Dermis microvascular lymphatic vessel endothelial cell (primary cell): Measurements from ENCODE around the gene ERCC3. TPM values are rescaled to one million over a fixed set of nuclear protein-coding genes. Genes with fewer than 3 reads are reported as not detected.

Source experiments
- DNase-seq, 2 donors: peaks; one replicate each; pipeline versions ENCODE4 v3.0.0 to v3.0.0-alpha.2; 2010; ENCODE audit warnings: low read depth in 2 of 2
- total RNA-seq: library from RNA; depleted of rRNA; stranded (reverse); fragments of >200 nt; gene quantifications from 2 replicates; pipeline ENCODE4 v1.2.1, GENCODE V29; 2014

ERCC3 gene
- total RNA-seq: 26.1 and 33.0 TPM in 2 replicates

DNA sequence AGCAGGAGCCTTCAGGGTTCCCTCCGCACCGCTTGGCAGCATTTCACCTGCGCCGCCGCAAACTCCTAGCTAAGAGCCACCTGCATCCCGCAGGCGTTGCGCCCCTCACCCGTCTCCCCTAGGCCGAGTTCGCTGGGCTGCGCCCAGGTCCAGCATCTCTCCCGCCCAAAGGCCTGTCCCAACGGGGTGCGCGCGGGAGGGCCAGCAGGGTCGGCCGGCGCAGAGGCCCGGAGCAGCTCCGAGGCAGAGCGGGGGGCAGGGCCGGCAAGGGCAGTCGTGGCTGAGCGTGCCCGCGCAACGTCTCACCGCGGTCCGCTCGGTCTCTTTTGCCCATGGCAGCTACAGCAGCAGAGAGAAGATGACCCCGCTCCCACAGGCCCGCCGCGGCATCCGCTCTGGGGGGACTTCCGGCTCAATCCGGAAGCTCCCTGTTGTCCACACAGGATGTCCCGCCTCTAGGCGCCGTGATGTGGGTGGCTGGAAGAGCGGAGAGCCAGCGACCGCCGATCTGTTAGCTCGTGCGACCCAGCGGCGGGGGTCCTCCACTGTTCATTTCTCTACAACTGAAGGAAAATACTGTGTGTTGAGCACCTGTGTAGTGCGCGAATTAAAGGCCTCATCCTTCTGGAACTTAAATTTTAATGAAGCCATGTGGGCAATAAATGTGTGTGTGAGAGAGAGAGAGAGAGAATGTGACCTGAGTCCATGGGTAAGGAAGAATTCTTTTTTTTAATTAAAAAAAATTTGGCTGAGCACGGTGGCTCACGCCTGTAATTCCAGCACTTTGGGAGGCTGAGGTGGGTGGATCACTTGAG, at the start of gene ERCC3:
ERCC3 (minus strand) TSS at position 397 of the 815 bp plus-strand sequence; CDS start at position 334, 63 bp downstream.
- peak; percentile 63 to 84 for DNase-seq

DNA sequence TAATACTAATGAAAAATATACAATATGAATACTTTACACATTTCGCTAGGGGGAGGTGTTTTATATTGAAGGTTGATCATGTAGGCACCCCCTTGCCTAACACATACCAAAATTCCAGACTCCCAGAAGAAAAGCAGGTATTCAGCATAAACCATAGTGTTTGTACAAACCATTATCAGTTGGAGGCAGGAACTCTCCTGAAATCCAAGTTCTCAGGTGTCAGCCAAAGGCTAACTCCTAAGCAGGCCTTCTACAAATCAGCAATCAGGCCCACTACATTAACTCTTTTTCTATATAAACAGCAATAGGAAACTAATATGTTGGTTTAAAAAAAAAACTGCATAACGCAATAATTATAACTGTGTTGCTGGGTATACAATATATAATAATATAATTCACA, 49.3 kb upstream of the ERCC3 start:
- DNase-seq: no peak

DNA sequence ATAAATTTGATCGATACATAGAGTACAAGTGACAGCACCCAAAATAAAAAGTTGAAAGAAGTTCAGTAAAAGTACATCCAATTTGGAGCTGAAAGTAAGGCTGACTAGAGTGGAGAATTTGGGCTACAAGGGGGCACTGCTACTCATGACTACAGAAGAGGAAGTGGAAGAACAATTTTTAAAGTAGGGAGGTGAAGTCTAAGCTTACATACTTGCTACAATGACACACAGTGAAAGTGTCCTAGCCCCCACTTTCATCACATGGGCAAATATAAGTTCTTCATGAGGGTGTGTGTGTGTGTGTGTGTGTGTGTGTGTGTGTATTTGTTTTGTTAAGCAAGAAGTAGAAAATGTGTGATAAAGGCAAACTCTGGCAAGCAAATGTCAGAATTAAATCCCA, 48.2 kb upstream of the ERCC3 start:
- DNase-seq: no peak

- no peak for DNase-seq
These were observed 38.4 kb upstream of the ERCC3 start for GRCh38 chr2:127332335-127332734.

DNA sequence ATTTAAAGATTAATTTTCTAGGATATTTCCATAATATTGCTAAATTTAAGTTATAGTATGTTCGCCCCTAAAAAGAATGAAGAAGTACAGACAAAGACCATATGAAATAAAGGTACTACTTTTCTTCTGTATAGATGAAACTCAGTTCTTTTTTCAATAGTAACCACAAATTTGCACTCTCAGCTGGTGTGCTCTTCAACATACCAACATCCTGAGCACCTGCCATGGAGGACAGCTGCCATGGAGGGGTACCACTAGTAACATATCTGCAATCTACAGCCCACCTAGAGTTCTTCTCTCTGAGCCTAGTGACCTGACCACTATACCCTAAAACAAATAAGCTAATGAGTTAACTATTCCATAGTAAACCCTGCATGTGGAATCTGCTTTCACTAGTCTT, 36.8 kb upstream of the ERCC3 start:
- no peak for DNase-seq

GRCh38 chr2:127326289-127326945, 32.5 kb upstream of the ERCC3 start:
- no peak for DNase-seq

GRCh38 chr2:127324635-127325034, 30.7 kb upstream of the ERCC3 start:
- DNase-seq: peak; percentile 58 to 67

- no peak for DNase-seq
These were observed 27.4 kb upstream of the ERCC3 start for GRCh38 chr2:127321303-127321702.

DNA sequence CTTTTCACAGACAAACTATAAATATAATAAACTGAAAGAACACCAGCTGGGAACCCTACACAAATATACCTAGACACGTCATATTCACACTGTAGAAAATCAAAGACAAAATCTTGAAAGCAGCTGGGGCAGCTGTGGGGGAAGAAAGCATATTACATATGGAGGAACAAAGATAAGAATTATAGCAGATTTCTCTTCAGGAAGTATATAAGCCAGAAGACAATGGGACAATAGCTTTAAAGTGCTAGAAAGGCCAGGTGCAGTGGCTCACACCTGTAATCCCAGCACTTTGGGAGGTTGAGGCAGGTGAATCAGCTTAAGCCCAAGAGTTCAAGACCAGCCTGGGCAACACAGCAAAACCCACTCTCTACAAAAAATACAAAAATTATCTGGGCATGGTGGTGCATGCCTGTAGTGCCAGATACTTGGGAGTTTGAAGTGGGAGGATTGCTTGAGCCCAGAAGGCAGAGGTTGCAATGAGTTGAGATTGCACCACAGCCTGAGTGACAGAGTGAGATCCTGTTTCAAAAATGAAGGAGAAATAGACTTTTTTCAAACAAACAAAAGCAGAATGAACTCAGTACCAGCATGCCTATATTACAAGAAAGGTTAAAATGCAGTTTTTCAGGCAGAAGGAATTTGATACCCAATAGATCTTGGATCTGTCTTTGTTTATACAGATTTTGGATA, 26.8 kb upstream of the ERCC3 start:
- no peak for DNase-seq

DNA sequence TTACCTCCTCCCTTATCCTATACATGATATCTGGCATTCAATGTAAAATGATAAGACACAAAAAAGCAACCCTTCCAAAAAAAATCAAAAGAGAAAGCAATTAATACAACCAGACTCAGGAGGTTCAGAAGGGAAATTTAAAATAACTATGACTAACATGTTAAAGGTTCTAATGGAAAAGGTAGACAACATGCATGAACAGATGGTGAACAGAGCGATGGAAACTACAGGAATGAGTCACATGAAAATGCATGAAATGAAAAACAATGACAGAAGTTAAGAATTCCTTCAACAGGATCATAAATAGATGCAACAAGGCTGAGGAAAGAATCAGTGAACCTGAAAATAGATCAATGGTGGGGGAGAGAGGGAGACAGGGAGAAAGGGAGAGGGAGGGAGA, 26.1 kb upstream of the ERCC3 start:
- DNase-seq: no peak

DNA sequence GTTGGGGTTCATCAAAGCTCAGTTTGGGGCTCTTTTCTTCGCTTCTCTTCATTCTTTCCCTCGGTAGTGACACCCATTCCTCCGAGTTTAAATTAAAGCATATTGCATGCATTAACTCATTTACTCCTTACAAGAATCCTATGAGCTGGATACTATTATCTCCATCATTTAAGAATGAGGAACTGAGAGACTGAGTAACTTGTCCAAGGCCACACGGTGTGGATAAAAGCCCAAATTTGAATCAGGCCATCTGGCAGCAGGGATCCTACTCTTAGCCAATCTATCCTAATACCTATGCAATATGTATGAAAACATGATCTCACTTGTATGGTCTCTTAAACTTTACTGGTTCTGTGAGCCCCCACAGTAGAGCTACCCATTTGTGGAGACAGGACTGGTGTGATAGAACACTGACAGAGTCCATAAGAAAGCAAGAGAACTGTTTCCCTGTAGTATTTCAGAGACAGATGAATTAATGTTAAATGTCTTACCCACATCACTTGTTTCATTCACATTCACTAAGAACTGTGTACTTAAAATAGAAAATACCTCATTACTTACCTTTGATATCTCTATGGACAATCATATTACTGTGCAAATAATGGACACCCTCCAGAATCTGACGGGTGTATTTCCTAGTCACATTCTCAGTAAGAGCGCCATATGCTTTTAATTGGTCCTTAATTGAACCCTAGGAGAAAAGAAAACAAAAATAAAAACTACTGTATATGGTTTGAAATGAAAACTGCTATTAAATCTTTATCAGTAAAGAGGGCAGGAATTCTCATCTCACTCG, 20.4 kb upstream of the ERCC3 start:
- DNase-seq: no peak

GRCh38 chr2:127313406-127313805, 19.5 kb upstream of the ERCC3 start:
- no peak for DNase-seq

DNA sequence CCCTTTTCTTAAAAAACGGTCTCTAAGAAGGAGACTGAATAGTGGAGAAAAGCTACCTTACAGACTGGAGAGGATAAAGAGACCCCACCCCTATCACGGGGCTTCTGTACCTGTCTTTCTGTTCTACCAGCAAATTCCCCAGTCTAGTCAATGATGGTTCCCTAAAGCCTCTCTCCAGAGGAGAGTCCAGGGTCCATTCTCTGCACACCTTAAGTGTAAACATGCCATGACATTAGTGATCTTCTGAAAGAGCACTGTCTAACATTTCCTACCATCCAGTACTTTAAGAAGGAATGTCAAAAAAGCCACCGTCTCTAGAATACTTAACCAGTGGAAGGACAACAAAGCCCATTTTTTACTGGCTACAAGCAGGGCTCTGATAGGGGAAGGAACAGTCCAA, 17.0 kb upstream of the ERCC3 start:
- no peak for DNase-seq

- DNase-seq: no peak
These were observed 15.5 kb upstream of the ERCC3 start for GRCh38 chr2:127309468-127309867.

GRCh38 chr2:127308586-127309138, 14.7 kb upstream of the ERCC3 start:
- DNase-seq: no peak

DNA sequence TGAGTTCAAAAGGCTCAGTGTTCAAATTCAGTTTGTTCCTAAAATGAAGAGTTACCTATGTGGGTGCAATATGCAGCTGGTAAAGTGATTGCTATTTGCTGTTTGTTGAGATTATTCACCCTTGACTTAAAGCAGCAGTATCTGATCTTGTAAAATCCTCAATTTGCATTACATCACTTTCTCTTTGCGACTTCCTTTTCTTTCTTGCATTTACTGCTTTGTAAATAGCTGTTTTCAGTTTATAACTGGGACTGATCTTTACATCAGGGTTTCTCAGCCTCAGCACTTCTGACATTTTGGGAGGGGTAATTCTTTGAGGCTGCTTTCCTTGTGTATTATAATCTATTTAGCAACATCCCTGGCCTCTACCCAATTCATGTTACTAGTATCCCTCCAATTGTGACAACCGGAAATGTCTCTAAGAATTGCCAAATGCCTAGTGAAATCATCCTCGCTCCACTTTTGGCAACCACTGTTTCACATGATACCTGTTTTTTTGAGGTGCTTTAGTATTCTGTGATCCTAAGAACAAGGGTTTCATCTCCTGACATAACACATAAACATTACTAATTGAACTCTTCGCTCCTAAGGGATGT, 12.1 kb upstream of the ERCC3 start:
- DNase-seq: peak in 1 of 2 donors; percentile 47

DNA sequence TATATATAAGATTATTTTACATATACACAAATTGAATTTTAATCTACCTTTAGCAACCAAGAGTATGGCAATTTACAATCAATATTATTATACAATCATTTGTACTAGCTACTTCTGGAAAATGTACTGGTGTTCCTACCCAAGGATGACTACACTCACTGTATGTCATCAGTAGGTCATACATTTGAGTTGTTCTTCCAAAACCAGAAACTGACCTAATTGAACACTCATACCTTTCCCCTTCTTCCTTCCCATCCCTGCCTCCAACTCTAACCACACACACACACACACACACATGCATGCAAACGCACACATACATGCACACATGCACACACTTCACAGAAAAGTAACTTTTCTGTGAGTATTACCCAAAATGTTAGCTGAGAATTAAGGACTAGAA, 8.2 kb upstream of the ERCC3 start:
- DNase-seq: no peak

DNA sequence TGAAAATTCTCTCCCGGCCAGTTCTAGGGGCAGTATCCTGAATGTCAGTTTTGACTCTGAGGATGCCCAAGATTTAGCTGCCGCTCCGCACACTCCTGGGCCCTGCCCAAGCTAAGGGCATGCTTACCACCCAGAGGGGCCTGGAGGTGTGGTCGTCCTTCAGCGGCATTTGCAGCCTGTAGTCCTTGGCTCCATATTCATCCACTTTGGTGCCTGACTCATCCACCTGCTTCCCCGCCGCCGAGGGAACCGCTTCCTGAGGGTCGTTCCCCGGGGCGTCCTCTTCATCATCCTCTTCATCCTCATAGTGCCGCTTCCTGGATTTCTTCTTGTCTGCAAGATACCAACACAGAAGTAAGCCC, 577 bp downstream of the ERCC3 start:
- peak in 1 of 2 donors; percentile 13 for DNase-seq

DNA sequence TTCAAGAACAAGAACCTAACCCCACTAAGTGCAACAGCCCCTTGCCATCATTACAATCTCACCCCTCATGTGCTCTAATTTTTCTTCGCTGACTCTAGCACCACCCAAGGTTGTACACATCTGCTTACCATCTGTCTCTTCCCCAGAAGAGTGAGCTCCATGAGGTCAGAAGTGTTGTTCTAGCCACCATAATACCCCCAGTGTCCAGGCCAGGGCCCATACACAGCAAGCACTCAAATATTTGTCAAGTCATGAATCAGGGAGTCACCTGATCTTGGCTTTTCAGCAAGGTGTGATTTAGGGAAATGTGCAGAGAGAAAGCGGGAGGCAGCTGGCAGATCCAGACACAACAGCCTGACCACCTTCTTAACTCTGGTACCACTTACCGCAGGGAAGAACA, 5.7 kb downstream of the ERCC3 start:
- no peak for DNase-seq

GRCh38 chr2:127283275-127283674, 10.7 kb downstream of the ERCC3 start:
- DNase-seq: no peak

DNA sequence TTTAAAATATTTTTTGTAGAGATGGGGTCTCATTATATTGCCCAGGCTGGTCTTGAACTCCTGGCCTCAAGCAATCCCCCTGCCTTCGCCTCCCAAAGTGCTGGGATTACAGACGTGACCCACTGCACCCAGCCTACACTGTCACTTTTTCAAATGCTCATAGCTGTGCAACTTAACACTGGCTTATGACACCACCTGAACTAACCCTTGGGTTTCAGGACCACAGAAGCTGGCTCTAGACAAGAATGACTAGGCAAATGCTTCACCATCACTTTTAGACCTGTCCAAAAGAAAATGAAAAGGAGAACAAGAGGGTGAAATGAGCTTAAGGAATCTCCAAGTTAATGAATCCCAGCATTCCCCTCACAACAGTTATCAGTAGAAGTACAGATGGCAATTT, 13.3 kb downstream of the ERCC3 start:
- DNase-seq: no peak
